Measurements from ENCODE around the gene FEM1B.
A peak's percentile ranks its signal among the peaks of the same experiment; 100 is the strongest.
"Not testable (repeated sequence)": the region's sequence is repeated elsewhere in the genome, so short reads cannot be mapped to it uniquely, and the experiment has no call there.

The FEM1B gene

GRCh38 chr15:68277603-68278344 lies at the start of gene FEM1B:
Gene FEM1B (plus strand): TSS chr15:68277745. CDS start chr15:68278418, 673 bp downstream.
- DNase-seq, result peak; percentile 91

- no peak for DNase-seq
These were observed 49.2 kb upstream of the FEM1B start for GRCh38 chr15:68228143-68228970.

DNA sequence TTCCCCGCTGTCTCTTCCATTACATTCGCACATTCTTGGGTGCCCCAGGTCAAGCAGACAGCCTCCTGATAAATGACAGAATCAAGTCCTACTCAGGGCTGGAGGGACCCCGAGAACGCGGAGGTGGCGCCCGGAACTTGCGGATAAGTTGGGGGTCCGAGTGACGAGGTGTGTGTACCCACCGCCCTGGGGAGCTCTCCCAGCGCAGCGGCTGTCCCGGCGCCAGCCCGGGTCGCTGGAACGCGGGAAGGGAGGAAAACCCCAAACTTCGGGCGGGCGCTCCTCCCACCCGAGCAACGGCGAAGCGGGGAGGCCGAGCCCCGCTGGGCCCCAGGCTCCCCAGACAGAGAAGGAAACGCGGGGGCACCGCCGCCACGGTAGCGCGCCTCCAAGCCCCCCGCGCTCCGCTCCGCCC lies 48.6 kb upstream of the FEM1B start:
- no peak for DNase-seq

- peak; percentile 82 for DNase-seq
These were observed 48.0 kb upstream of the FEM1B start, which contains the start of gene CLN6 for GRCh38 chr15:68229386-68230156. Gene CLN6 (minus strand): TSS chr15:68229728. CDS start chr15:68229584, 144 bp downstream.

DNA sequence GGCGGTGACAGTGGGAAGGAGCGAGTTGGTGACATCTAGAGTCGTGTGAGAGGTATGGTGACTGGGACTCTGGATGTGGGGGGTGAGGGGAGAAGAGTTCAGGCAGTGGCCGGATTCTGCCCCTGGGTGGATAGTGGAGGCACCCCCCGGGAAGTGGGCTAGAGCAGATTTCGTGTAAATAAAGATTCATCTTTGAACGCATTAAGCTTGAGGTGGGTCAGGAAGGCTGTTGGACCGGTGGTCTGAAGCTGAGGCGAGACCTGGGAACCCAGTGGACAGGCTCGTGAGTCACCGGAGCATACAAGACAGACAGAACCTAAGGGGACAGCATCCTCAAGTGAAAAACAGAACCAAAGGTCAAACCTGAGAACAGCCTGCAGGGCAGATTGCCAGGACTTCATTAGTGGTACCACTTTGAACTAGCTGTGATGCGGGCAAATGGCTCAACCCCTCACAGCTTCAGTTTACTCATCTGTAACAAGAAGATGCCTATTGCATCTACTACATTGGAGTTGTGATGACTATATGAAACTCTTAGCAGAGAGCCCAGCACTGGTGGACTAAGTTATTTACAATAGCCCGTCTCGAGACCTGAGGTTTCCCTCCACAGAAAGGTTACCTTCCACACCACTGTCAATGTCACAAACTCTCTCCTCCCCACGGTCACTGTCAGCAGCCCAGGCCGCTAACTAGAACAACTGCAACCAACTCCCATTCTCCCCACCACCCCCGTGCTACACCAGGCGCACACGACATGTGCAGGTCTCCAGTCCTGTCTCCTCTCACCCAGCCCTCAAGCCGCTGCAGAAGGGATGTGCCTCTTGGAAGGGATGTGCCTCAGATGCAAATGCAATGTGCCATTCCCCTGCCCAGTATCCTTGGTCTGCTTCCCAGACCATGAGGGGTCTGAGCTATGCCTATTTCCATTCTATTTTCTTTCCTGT lies 47.1 kb upstream of the FEM1B start:
- no peak for DNase-seq

DNA sequence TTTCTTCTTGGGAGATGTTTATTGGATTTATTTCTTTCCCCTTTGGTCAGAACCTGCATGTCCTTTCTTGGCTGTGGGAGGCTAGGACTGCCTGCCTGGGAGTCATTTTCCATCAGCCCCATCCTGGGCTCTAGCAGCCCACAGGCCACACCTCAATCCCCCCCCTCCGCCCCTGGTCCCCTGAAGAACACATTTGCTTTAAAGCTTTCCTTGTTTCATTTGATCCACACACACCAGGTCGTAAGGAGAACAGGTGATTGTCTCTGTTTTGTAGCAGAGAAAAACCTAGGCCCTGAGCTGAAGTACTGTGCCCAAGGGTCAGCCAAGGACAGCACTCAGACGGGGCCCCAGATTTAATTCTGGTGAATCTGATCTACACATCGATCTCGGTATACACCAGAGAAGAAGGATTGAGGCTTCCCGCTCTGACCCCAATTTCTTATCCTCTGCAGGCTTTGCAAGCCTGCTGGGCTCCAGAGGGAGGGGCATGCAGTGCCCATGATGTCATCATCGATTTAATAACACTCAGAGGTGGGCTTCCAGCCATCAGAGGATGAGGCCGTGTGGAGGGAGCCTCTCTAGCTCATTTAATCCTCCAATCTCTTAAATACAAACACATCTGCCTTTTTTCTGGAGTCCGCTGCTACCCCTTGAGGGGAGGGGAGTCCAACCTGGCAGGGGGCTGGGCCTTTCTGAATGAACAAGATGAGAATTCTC lies 46.3 kb upstream of the FEM1B start:
- DNase-seq, result no peak

DNA sequence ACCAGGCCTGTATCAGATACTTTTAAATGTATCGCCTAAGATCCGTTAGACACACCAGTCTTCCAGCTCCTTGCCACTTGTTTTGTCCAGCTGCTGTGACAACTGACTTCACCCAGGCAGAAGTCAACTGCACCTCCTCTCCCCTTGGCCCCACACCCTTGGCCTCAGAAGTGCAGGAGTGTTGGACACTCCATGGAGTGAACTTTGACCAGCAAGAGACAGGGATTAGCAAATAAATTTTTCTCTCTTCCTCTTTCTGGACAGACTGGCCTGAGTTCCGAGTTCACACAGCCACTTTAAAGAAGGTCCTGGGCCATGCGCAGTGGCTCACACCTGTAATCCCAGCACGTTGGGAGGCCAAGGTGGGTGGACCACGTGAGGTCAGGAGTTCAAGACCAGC lies 45.1 kb upstream of the FEM1B start:
- no peak for DNase-seq

- no peak for DNase-seq
These were observed 44.6 kb upstream of the FEM1B start for GRCh38 chr15:68232937-68233336.

- no peak for DNase-seq
These were observed 43.5 kb upstream of the FEM1B start for GRCh38 chr15:68234060-68234459.

DNA sequence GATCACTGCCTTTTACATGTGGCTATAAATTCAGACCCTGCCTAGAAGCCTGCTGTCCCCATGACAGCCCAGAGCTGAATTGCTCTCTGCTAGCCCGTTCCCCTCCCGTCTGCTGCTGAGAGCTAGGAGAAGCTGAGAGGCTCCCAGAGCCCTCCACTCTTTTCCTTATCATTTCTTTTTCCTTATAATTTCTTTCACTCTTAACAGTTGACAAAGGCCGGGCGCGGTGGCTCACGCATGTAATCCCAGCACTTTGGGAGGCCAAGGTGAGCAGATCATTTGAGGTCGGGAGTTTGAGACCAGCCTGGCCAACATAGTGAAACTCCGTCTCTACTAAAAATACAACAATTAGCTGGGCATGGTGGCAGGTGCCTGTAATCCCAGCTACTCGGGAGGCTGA lies 43.0 kb upstream of the FEM1B start:
- not testable (repeated sequence) for DNase-seq

DNA sequence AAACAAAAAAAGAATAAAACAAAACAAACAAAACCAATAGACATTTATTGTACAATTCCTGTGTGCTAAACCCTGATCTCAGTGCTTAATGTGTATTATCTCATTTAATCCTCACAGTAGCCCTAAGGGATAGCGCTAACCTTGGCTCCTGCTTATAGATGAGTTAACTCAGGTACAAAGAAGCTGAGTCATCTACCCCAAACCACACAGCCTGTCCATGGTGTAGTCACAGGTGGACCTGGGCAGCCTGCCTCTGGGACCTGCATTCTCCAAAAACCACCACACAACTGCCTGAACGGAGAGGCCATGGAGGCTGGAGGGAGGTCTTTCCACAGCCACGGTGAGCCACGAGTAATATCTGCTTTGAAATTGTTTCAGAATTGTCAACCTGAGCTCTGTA lies 42.5 kb upstream of the FEM1B start:
- no peak for DNase-seq

DNA sequence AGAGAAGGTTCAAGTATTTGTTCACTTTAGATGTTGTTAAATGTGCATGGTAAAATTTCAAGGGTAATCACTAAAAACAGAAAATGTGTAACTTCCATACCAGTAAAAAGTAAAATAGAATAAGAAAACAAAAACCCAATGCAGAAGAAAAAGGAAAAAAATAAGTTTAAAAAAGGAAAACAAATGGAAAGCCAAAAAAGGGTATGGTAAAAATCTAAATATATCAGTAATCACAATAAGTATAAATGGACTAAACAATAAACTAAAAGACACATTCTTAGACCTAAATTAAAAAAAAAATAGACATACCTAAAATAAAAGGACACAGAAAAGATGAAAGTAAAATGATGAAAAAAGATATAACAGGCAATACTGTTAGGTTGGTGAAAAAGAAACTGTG lies 38.5 kb upstream of the FEM1B start:
- DNase-seq, result no peak

DNA sequence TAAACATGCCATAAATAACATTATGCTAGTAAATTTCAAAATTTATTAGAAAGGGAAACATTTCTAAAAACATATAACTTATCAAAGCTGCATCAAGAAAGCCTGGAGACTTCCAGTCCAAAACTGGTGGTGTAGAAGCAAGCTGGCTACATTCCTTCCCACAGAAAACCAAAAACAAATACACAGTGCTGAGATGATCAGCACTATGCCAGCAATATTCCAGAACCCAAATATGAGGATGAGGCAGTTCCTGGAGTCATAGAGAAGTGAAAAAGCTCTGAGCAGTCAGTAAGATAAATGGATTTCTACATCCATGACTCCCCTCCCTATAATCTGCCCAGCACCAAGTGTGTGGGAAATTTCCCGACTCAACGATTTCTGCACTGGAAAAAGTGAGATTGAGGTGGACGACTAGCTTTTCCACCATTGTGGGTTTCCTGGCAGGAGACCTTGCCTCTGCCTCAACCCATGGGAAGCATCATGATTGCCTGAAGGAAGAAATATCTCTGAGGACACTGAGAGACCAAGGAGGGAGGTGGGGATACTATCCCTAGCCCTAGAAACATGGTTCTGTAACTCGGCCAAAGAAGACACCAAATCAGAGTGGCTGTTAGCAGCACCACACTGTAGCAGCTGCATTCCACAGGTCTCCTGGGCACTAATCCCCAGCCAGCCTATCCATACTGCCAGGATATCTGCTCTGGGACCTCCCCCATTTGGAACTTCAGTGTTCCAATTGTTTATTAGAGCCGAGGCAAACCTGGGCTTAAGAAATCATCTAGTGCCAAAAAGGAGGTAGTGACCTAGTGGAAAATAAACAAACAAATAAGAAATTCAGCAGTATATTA lies 36.2 kb upstream of the FEM1B start:
- DNase-seq, result no peak

DNA sequence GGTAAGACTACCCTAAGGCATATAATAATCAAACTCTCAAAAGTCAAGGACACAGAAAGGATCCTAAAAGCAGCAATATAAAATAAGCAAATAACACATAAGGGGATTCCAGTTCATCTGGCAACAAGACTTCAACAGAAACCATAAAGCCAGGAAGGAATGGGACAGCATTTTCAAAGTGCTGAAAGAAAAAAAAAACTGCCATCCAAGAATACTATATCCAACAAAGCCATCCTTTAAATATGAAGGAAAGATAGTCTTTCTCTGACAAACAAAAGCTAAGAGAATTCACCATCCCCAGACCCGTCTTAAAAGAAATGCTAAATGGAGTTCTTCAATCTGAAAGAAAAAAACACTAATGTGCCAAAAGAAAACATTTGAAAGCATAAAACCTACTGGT lies 33.3 kb upstream of the FEM1B start:
- DNase-seq, result no peak

DNA sequence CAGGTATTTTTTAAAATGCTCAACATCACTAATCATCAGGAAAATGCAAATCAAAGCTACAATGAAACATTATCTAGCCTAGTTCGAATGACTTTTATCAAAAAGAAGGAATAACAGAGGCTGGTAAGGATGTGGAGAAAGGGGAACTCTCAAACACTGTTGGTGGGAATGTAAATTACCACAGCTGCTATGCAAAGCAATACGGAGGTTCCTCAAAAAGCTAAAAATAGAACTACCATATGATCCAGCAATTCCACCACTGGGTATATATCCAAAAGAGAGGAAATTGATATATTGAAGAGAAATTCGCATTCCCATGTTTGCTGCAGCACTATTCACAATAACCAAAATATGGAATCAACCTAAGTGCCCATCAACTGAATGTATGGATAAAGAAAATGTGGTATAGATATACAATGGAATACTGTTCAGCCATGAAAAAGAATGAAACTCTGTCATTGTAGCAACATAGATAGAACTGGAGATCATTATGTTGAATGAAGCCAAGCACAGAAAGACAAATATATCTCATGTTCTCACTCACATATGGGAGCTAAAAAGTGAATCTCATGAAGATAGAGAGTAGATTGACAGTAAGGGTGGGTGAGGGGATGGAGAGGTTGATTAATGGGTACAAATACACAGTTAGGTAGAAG lies 28.4 kb upstream of the FEM1B start:
- no peak for DNase-seq

GRCh38 chr15:68252925-68253534 lies 24.5 kb upstream of the FEM1B start:
- peak; percentile 67 for DNase-seq

- peak; percentile 61 for DNase-seq
These were observed 20.7 kb upstream of the FEM1B start for GRCh38 chr15:68256675-68257450.

DNA sequence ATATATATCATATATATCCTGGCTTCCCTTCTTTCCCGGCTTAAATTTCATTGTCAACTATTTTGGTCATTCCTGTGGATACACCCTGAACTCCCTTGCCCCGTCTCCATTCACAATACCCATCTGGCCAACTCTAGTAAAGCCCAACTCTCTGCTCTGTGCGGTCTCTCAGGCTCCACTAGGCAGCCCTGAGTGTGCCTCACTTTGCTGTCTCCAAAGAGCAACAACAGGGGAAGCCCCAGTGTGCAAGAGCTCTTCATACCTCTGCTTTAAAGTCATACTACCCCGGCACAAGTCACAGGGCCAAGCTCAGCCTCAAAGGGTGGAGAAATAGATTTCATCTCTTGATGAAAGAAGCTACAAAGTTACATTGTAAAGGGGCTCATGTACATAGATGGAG lies 18.9 kb upstream of the FEM1B start:
- DNase-seq, result no peak

DNA sequence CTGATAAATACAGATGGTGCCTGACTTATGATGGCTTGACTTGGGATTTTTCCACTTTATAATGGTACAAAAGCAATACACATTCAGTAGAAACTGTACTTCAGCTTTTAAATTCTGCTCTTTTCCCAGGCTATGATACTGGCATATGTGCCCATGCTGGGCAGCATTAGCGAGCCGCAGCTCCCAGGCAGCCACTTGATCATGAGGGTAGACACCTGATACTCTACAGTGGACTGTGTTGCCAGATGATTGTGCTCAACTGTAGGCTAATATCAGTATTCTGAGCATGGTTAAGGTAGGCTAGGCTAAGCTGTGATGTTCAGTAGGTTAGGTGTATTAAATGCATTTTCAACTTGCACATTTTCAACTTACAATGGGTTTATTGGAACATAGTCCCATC lies 17.7 kb upstream of the FEM1B start:
- DNase-seq, result no peak

All from CD4-positive, alpha-beta T cell treated with Interleukin-12 subunit alpha and Interleukin-12 subunit beta, for 1 hour (primary cell).